ENCODE data around the gene FXN.
A peak's percentile ranks its signal among the peaks of the same experiment; 100 is the strongest.
"Not testable (repeated sequence)": the region's sequence is repeated elsewhere in the genome, so short reads cannot be mapped to it uniquely, and the experiment has no call there.

Gene FXN

GRCh38 chr9:69104830-69105527, 69.4 kb downstream of the FXN start:
- peak; percentile 73 for DNase-seq (ENCODE audit: low spot score)

DNA sequence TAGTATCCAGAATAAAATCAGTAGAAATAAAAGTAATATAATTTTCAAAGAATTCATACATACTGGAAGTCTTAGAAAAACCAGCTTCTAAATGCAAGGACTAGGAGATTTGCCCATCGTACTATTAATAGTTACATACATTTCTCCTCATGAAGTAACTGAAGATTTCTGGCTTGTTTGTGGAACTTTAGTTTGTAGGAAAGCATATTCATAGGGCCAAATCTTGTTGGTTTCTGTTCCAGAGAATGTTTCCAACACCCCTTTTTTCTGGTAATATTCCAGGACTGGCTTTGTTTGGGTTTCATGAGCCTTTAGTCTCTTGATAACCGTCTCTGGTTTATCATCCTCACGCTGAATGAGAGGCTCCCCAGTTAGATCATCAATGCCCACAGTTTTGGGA, 72.2 kb downstream of the FXN start:
- DNase-seq (ENCODE audit: low spot score), result no peak

DNA sequence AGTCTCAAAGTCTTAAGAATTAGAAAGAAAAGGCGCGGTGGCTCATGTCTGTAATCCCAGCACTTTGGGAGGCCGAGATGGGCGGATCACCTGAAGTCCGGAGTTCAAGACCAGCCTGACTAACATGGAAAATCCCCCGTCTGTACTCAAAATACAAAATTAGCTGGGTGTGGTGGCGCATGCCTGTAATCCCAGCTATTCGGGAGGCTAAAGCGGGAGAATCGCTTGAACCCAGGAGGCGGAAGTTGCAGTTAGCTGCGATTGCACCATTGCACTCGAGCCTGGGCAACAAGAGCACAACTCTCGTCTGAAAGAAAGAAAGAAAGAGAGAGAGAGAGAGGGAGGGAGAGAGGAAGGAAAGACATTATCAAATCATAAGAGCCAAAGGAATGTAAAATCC, 73.2 kb downstream of the FXN start:
- not testable (repeated sequence) for DNase-seq (ENCODE audit: low spot score)

DNA sequence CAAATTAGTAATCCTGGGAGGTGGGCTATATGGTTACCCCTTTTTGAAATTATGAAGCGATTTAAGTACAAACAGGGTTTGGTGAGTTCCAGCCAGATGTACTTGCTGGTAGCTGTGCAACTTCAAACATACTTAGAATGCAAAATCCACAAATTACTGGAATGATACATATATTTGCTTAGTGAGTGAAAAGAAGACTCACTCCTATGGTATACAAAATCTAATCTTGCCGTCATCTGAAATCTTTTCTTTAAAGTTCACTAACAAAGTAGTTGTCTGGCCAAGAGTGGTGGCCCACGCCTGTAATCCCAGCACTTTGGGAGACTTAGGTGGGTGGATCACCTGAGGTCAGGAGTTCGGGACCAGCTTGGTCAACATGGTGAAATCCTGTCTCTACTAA, 73.6 kb downstream of the FXN start:
- no peak for DNase-seq (ENCODE audit: low spot score)

DNA sequence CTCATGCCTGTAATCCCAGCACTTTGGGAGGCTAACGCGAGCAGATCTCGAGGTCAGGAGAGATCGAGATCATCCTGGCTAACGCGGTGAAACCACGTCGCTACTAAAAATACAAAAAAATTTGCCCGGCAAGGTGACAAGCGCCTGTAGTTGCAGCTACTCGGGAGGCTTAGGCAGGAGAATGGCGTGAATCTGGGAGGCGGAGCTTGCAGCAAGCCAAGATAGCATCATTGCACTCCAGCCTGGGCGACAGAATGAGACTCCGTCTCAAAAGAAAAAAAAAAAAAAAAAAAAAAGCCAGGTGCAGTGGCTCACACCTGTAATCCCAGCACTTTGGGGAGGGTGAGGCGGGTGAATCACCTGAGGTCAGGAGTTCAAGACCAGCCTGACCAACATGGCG, 77.1 kb downstream of the FXN start:
- not testable (repeated sequence) for DNase-seq (ENCODE audit: low spot score)

- no peak for DNase-seq (ENCODE audit: low spot score)
Observed at GRCh38 chr9:69115621-69116020, 80.1 kb downstream of the FXN start.

GRCh38 chr9:69118656-69119055, 83.1 kb downstream of the FXN start:
- DNase-seq (ENCODE audit: low spot score), result no peak

GRCh38 chr9:69120380-69121154, 85.0 kb downstream of the FXN start:
- peak; percentile 95 for DNase-seq (ENCODE audit: low spot score)

GRCh38 chr9:69121155-69122081, 85.9 kb downstream of the FXN start:
- peak; percentile 75 for DNase-seq (ENCODE audit: low spot score)

DNA sequence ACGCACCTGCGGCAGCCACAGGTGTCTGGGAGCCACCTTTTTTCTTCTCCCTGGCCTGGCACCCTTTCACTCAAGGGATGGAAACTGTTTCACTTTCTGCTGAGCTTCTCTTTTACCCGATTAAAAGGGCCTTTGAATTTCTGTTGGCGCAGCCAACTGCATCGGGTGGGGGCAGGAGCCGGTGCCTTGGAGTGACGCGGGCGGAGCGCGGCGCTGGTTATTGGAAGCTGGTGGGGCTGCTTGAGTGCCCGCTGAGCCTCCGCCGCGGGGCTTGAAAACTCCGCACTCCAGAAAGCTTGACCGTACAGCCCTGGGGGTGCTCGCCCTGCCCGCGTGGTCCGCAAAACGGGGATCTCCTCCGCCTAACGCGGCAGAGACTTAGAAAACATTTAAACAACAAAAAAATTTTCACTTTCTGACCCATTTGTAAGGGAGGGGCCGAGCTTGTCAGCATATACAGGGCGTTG, 86.6 kb downstream of the FXN start:
- DNase-seq (ENCODE audit: low spot score), result peak; percentile 82

DNA sequence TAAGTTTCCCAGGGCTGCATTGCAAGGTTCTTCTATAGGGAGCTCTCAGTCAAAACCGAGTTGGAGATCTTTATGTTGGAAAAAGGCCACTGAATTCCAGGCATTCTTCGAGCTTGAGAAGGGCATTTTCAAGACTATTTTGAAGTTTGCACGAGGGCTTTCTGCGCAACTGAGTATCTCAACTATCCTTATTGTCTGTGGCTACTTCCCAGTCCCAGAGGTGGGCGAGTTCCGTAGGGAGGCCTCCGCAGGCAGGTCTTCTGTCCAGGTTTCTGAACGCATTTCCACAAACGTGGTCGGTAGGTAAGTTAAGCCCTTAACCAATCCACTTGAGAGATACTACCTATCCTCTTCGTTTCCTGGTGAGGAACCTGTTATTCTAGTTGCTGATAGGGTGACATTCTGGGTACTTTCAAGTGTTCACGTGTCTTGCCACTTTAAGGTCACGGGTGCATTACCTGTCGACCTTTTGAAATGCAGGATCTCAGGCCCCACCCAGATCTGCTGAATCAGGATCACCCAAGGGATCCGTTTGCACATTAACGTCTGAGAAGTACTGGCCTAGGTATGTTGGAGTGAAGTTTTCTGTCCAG, 87.1 kb downstream of the FXN start:
- DNase-seq (ENCODE audit: low spot score), result peak; percentile 81

GRCh38 chr9:69130456-69131441, 95.2 kb downstream of the FXN start:
- DNase-seq (ENCODE audit: low spot score), result peak; percentile 88

- DNase-seq (ENCODE audit: low spot score), result peak; percentile 96
Observed at GRCh38 chr9:69131682-69132081, 96.1 kb downstream of the FXN start.

DNA sequence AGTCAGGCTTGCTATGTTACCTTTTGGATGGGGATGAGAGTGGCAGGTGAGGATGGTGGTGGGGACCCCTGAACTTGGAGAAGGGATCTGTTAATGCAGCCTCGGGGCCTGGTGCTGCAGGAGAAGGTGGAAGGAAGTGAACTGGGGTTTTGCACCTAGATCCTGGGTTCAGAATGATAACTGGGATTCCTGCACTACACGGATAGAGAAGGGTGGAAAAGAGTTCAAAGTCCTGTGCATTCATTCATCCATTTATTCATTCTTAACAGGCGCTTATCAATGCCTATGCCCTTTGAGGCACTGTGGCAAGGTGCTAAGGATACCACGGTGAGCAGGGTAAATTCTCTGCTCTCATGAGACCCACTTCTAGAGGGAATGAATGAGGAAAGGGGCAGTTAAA, 96.8 kb downstream of the FXN start:
- DNase-seq (ENCODE audit: low spot score), result no peak

- no peak for DNase-seq (ENCODE audit: low spot score)
Observed at GRCh38 chr9:69134412-69134811, 98.9 kb downstream of the FXN start.

DNA sequence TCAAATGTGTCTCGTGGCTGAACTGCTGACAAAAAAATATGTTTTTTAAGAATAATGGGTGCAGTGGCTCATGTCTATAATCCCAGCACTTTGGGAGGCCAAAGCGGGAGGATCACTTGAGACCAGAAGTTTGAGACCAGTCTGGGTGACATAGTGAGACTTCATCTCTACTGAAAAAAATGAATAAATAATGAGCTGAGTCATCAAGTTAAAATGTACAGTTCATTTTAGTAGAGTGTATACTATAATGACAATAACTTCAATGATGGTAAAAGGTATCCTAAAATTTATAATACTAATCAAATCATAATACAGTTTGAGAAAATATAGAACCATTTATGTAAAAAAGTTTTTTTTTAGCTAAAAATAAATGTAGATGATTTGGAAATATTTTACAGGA, 100.6 kb downstream of the FXN start:
- no peak for DNase-seq (ENCODE audit: low spot score)

GRCh38 chr9:69136779-69137178, 101.2 kb downstream of the FXN start:
- no peak for DNase-seq (ENCODE audit: low spot score)

DNA sequence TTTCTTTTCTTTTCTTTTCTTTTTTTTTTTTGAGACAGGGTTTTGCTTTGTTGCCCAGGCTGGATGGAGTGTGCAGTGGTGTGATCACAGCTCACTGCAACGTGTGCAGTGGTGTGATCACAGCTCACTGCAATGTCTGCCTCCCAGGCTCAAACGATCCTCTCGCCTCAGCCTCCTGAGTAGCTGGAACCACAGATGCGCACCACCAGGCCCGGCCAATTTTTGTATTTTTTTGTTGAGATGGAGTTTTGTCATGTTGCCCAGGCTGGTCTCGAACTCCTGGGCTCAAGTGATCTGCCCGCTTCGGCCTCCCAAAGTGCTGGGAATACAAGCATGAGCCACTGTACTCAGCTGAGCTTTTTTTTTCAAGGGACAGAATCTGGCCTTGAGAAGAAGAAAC, 101.8 kb downstream of the FXN start:
- no peak for DNase-seq (ENCODE audit: low spot score)

DNA sequence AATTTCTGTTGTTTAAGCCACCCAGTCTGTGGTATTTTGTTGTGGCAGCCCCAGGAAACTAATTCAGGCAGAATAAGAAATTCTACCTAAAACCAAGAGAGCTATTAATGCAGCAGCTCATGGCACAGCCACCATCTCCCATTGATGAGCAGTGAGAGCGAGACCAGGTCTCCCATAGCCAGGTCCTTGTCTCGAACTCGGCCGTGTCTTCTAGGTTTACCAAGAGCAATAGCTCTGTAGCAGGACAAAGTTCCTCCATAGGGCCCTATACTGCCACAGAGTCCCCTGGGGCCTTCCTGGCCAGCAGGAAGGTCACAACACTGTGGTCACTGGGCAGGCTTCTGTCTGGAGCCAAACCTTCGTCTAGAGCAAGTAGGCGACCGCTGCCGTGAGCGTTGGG, 104.0 kb downstream of the FXN start:
- no peak for DNase-seq (ENCODE audit: low spot score)

- no peak for DNase-seq (ENCODE audit: low spot score)
Observed at GRCh38 chr9:69140123-69140735, 104.7 kb downstream of the FXN start.

All from kidney tubule cell (primary cell).